GM19372 (cell line): Measurements from ENCODE around the gene LARP4B.

Source experiments
- ATAC-seq: cut with Tn5 transposase; IDR thresholded peaks from one replicate; pipeline ENCODE4 v1.9.1; 2021; ENCODE audit warnings: mild to moderate bottlenecking, low read depth, moderate library complexity; ENCODE audit not compliant: unreplicated experiment

Gene LARP4B

GRCh38 chr10:792083-792791 is 139.3 kb downstream of the LARP4B start:
- no peak for ATAC-seq

GRCh38 chr10:791639-792038 is 139.9 kb downstream of the LARP4B start:
- ATAC-seq = no peak

- ATAC-seq = no peak
Measured at GRCh38 chr10:790821-791551, 140.5 kb downstream of the LARP4B start.

- no peak for ATAC-seq
Measured at GRCh38 chr10:789831-790701, 141.4 kb downstream of the LARP4B start.

DNA sequence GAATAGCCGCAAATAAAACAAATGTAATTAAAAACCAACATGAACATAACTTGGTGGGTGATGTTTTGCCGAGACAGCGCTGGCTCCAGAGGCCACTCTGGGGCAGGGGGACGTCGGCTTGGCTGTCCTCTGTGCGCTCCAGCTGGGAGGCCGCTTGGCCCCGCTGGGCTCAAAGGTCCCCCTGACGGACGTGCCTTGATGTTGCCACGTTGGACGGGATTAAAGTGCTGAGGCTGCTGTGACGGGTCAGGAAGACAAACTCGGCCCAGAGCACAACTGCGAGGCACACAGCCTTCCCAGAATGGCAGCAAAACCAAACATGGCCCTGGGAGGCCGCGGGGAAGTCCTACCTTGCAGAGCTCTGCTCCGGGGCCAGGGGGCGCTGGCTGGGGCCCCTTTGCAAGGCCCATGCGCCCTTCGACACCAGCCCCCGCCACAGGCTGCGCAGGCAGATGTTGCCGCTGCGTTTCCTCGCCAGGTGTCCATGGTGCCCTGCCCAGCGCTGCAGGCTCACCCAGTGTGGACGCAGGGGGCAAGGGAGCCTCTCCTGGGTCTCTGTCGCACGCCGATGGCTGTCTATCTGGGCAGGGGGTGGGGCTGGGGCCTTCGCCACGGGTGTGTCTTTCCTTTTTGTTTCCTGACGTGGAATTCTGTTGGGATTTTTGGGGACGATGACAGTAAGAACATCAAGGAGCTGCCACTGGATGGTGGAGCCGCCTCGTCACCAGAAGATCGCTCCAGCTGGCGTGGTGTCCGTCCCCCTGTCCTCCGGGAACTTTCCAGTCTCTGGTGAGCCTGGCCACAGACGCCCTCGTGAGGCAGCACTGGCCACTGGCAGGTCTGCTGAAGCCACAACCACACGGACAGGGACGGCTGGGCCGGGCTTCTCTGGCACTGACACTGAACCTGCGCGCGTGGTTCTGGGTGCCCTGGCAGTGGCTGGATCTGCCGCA is 142.4 kb downstream of the LARP4B start:
- peak; percentile 53 for ATAC-seq

DNA sequence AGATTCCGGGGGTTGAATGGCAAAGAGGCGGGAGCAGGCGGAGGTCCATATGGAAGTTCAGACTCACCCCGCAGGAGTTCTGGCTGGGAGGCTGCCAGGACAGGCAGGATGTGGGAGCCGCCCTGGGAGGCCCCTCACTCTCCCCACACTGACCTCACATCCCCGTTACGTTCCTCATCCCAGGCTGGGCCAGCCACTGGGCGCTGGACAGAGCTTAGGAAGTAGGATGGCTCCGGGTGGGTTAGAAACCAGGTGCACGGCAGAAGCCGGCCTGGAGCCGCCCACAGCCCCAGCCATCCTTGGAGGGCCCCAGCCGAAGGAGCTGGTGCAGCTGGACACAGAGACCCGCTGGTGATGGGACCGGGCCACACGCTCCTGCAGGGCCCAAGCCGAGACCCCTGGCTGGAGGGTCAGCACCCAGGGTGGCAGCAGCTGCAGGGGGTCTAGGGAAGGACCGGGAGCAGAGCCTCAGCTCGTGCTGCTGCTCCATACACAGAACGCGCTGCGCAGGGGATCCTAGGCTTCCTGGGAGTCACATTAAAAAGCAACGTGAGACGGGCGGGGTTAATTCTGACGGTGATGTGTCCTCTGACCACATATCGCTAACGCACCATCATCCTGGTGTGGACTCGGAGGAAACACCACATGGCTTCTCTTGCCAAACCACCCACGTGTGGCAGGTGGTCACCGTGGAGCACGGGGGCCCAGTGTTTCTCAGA is 143.4 kb downstream of the LARP4B start:
- ATAC-seq = no peak

DNA sequence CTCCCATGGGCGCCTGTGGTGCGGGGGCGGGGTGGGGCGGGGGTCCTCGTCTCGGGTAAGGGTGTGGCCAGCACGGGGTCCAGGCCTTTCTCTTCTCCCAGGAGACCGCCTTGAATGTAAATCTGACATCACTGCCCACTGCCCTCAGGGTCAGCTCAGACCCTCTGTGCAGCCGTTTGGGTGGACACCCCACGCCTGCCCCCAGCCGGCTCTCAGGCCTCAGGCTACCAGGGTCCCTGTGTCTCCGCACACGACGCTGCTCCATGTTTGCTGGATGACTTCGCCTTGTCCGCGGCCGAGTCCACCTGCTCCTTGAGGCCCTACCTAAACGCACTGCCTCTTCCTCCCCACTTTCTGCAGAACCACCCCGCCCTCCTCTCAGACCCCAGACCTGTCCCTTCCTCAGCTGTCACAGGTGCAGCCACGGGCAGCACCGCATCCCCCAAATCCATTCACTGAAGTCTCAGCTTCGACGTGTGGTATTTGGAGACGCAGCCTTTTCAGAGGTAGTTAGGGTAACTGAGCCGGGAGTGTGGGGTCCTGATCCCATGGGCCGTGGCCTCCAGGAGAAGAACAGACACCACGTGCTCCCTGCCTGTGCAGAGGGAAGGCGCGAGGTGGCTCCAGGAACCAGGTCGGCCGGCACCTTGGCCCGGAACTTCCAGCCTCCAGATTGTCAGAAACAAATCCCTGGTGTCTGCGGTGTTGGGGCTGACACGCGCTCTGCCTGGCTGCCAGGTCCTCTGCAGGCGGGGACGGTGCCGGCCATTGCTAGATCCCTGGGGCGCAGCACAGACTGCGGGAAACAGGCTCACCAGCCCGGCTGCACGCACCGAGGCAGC is 144.7 kb downstream of the LARP4B start:
- ATAC-seq = no peak

GRCh38 chr10:785861-786214 is 145.7 kb downstream of the LARP4B start:
- no peak for ATAC-seq

DNA sequence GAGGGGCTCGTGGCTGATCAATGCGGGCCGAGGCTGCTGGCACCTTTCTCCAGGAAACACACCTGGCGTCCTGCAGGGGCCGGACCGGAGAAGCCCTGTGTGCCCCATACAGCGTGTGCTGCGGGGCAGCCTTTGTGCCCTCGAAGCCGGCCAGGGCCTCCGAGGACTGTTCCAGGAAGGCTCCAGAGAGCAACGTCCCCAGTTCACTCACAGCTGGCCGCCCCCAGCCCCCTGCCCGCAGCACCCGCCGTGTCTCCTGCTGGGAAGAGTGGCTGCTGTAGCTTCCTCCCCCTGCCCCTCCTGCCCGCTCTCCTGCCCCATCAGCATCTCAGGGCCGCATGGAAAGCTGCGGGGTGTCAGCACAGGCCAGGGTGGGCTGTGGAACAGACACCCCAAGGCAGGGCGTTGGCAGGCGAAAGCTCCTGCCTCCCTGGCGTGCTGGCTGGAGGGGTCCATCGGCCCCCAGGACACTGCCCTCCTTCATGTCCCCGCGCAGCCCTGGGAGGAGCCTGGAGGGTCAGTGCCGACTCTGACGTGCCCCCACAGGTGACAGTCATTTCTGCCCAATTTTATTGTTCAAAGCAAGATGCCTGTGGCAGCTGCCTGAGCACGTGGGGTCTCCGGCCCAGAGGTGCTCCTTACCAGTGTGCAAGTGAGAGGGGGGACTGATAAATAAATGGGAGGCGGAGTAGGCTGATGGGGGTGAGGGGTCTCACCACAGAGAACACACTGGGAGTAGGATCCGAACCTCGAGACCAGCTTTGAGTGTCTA is 146.2 kb downstream of the LARP4B start:
- ATAC-seq = no peak

DNA sequence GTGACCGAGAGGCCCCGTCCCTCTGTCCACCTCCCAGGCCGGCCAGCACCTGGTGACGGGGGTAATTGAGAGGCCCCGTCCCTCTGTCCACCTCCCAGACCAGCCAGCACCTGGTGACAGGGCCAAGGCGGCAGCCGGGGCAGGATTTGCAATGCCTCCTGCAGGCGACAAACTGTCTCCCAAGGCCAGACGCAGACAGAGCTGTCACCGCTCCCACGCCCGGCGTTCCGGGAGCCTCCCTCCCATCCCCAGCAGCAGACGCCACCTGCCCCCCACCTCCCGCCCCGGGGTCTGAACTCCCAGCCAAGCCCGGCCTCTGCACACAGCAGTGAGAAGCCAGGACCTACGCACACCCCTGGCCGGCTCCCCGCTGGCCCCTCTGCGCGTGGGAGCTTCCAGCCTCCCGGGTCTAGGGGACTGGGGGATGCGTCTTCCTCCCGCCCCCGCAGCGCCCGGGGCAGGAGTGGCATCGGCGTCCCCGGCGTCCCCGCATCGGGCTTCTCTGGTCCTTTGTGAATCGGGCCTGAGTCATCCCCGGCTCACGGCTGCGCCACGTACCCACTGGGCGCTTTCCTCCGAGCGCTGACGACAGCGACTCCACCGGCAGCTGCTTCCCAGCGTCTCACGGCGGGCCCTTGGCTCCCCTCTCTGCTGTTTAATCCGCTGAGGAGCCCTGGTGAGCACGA is 147.0 kb downstream of the LARP4B start:
- no peak for ATAC-seq

- no peak for ATAC-seq
Measured at GRCh38 chr10:782751-783648, 148.5 kb downstream of the LARP4B start.

DNA sequence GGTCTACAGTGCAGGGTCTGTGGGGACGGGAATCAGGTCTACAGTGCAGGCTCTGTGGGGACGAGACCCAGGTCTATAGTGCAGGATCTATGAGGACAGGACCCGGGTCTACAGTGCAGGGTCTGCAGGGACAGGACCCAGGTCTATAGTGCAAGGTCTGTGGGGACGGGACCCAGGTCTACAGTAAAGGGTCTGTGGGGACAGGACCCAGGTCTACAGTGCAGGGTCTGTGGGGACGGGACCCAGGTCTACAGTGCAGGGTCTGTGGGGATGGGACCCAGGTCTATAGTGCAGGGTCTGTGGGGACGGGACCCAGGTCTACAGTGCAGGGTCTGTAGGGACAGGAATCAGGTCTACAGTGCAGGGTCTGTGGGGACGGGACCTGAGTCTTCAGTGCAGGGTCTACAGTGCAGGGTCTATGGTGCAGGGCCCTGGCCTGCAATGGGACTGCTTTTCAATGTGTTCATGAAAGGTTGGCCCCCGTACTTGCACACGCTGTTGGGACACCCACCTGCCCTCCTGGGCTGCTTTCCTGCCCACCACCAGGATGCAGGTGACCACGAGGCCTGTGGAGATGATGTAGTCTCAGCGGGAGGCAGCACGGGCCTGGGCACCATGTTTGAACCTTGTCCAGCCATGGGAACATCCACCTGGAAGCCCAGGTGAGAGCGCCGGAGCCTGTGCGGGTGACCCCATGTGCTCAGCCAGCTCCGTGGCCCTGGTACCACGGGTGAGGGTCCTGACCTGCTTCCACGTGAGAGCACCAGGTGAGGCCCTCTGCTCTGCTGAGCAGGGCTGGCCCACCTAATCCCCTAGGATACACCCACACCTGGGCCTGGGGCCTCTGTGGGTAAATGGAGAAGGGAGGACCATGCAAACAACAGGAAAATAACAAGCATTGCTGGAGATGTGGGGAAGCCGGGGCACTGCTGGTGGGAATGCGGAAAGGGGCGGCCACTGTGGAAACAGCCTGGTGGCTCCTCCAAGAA is 150.7 kb downstream of the LARP4B start:
- no peak for ATAC-seq

- no peak for ATAC-seq
Measured at GRCh38 chr10:778626-779330, 152.7 kb downstream of the LARP4B start.

DNA sequence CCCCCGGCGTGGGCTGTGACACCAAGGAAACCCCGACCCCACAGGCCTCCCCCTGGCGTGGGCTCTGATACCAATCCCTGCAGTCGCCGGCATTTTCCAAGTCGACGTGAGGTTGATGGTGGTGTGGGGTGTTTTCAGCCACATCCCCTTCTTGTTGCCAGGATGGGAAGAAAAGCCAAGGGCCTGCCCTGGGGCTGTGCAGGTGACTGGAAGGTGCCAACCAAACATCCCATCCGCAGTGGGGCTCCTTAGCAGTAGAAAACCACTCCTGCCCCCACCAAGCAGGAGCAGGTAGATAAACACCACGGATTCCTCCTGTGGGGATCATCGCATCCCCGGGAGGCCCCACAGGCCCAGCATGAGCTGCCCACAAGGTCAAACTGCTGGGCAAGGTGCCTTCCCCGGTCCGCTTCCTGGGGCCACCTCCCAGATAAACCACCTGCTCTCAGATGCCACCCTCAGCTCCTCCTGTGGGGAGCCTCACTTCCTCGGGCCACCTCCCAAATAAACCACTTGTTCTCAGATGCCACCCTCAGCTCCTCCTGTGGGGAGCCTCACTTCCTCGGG is 153.5 kb downstream of the LARP4B start:
- no peak for ATAC-seq
